AG09319 (cell line): ENCODE data around the gene CYSLTR2.

Experiments
- DNase-seq: peaks from one replicate; pipeline ENCODE4 v3.0.0-alpha.2; 2010; ENCODE audit warnings: low read depth; ENCODE audit errors: extremely low read depth
- TF ChIP-seq, protein P1 (sequence below): IDR thresholded peaks from 2 replicates; pipeline ENCODE4 v1.5.1; 2011; ENCODE audit warnings: low read depth, mild to moderate bottlenecking, inconsistent platforms, low read length, moderate library complexity

The CYSLTR2 gene

DNA sequence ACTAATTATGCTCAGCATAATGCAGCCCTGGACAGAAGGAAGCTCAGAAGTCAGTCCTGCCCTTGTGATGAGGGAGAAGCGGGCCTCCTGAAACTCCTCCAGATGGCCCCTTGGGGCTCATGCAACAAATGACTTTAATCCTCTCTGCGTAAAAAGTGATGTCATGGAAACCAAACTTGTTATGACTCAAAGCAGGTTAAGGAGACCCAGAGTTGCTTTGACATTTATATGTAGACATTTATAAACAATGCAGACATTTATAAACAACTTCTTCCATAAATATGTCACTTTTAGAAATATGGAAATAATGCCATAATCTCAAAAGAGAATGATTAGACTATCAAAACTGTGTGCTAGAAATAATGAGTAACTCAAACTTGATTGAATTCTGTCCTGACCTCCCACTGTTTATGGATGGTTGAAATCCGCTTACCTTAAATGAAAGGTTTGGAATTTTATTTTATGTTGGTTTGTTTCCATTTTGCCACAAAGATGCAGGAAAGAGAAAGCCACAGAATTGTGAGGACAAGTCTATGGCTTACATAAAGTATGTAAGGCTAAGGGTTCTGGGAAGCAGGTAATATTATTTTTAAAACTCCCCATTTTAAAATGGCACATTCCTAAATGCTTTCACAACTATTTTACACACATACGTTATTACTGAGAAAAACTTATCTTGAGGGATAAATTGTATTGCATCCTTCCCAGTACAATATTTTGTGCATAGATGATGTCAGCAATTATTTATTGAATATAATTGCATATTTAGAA, 73.7 kb downstream of the CYSLTR2 start:
- TF ChIP-seq, protein P1, sequence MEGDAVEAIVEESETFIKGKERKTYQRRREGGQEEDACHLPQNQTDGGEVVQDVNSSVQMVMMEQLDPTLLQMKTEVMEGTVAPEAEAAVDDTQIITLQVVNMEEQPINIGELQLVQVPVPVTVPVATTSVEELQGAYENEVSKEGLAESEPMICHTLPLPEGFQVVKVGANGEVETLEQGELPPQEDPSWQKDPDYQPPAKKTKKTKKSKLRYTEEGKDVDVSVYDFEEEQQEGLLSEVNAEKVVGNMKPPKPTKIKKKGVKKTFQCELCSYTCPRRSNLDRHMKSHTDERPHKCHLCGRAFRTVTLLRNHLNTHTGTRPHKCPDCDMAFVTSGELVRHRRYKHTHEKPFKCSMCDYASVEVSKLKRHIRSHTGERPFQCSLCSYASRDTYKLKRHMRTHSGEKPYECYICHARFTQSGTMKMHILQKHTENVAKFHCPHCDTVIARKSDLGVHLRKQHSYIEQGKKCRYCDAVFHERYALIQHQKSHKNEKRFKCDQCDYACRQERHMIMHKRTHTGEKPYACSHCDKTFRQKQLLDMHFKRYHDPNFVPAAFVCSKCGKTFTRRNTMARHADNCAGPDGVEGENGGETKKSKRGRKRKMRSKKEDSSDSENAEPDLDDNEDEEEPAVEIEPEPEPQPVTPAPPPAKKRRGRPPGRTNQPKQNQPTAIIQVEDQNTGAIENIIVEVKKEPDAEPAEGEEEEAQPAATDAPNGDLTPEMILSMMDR: no peak

DNA sequence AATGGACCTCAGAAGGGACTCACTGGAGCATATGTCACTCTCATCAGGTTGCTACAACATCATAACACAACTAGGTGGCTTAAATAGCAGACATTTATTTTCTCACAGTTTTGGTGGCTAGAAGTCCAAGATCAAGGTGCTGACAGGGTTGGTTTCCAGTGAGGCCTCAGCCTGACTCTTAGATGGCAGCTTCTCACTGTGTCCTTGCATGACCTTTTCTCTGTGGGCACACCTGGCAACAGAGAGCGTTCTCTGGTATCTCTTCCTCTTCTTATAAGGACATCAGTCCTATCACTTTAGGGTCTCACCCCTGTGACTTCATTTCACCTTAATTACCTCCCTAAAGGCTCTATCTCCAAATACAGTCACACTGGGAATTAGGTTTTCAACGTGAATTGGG, 74.5 kb downstream of the CYSLTR2 start:
- no peak for DNase-seq
- TF ChIP-seq, protein P1: no peak

More for the DNA sequence above, 73.7 kb downstream of the CYSLTR2 start:
- DNase-seq: no peak

DNA sequence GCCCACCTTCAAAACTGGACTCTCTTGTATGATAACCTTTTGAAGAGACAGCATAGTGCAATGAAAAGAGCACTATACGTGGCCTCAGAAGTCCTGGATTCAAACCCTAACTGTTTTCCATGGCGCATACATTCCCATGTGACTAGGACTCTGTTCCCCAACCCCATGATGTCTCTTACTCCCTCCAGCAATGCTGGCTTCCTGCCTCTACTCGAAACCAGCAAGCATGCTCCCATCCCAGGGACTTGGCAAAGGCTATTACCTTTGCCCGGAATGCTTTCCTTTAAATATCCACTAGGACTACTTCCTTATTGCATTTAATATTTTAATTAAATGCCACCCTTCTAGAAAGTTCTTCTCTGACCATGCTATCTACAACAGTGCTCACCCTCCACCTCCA, 75.1 kb downstream of the CYSLTR2 start:
- TF ChIP-seq, protein P1: no peak
- no peak for DNase-seq

- TF ChIP-seq, protein P1: no peak
- no peak for DNase-seq
These were observed 76.1 kb downstream of the CYSLTR2 start for GRCh38 chr13:48729856-48730255.

GRCh38 chr13:48731001-48731658, 77.4 kb downstream of the CYSLTR2 start:
- DNase-seq: no peak
- TF ChIP-seq, protein P1: no peak

DNA sequence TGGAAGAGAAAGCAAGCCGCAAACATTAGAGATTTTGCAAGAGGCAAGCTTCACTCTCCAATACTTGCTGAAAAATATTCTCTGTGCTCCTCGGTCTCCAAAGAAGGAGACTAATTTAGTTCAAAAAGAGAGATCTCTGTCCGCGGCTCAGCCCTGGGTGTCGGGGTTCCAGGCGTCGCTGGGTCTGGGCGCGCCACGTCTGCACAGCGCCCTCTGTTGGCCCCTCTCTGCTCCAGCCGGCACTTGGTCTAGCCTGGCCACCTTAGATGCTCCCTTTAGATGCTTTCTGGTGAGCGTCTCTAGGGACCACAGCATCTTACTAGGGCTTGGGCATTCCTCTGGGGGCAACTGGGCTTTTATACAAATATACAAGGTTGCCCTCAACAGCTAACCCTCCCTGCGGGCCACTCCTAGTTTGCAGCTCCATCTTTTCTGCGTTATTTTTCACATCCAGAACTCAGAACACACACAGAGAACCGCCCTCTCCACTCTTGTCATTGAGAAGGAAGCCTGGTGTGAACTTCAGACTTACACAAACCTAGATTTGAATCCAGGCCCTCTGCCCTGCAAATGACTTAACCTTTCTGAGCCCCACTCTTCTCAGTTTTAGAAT, 78.3 kb downstream of the CYSLTR2 start:
- no peak for DNase-seq
- TF ChIP-seq, protein P1: peak; percentile 65

GRCh38 chr13:48733739-48734335, 80.1 kb downstream of the CYSLTR2 start:
- TF ChIP-seq, protein P1: no peak
- no peak for DNase-seq
